DMS53 (cell line): Measurements from ENCODE around the gene TSPYL2.

Experiments used
- DNase-seq: peaks from one replicate; lab custom pipeline; 2025; lab: John Stamatoyannopoulos, UW

The TSPYL2 gene

DNA sequence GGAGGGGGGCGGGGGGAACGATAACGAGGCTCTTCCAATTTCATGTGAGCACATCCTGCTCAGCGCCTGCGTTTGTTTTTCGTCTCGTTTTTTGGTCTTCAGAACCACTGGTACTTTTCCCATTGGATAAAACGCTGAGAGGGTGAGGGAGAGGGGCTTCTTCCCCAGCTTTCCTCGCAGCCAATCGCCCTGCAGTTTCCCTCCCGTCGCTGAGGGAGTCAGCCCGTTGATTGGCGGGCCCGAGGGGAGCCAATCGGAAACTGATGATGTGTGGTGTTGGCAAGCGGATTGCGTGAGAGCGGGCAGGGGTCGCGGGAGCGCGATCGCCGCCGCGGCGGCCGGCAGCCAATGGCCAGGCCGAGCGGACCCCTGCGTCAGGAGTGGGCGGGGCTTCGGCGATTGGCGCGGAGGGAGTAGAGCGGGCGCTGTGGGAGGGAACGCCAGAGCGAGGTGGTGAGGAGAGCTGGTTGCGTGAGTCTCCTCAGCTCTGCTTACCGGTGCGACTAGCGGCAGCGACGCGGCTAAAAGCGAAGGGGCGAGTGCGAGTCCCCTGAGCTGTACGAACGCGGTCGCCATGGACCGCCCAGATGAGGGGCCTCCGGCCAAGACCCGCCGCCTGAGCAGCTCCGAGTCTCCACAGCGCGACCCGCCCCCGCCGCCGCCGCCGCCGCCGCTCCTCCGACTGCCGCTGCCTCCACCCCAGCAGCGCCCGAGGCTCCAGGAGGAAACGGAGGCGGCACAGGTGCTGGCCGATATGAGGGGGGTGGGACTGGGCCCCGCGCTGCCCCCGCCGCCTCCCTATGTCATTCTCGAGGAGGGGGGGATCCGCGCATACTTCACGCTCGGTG lies at the start of gene TSPYL2:
TSS of gene TSPYL2 (plus strand) at position 443 of the 848 bp plus-strand sequence. CDS start at position 575, 132 bp downstream.
- peak; percentile 98 for DNase-seq

DNA sequence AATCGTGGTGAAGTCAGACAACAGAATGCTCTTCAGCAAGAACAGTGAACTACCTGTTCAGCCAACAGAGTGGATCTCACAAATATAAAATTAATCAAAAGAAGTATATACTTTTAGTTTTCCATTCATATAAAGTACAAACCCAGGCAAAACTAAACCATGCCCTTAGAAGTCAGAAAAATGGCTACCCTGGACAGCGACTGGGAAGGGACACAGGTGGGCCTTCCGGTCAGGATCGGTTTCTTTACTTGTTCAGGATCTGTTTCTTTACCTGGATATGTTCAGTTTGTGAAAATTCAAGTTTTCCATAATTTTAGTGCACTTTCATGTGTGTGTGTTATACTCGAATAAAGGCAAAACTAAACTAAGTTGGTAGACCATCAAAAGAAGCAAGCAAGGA lies 46.0 kb upstream of the TSPYL2 start:
- no peak for DNase-seq

DNA sequence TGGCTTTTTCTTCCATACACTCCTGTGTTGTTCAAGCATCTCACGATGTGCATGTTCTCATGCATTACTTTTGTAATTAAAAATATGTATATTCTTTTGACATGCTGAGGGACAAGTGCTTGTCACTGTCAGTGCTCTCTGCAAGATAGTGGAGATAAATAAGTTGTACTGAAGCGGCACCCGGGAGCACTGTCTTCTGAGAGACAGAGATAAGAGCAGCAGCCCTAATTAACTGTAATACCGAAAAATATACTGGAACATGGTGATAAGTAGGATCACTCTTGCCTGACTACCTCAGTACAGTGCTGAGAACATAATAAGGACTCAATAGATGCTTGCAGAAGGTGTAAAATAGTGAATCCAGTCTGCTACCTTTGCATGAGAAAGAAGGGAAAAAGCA lies 42.9 kb upstream of the TSPYL2 start:
- DNase-seq = no peak

DNA sequence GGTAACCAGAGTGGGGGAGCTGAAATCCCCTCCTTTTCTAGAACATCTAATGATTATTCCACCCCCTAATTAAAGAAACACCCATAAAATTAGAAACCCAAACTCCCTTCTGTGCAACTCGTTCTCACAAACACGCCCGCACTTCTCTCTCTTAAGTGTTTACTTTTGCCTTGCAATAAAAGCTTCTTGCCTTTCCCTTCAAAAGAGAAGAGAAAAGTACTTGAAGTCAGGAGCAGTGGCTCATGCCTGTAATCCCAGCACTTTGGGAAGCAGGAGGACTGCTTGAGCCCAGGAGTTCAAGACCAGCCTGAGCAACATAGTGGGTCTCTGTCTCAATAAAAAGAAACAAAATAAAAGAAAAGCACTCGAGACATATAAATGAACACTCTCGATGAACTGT lies 37.2 kb upstream of the TSPYL2 start:
- peak; percentile 45 for DNase-seq

DNA sequence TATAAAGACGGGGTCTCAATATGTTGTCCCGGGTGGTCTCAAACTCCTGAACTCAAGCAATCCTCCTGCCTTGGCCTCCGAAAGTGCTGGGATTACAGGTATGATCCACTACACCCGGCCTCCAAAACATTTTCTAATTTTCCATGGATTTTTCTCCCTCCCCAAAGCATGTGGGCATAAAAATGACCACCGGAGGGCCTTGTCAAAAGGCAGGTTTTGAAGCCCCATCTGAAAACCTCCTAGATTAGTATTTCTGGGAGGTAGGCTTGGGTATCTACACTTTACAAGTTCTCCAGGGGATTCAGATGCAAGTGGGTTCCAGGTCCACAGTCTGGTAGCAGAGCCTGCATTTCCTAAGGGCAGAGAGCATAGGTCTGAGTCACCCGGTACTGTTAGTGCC lies 34.9 kb upstream of the TSPYL2 start:
- peak; percentile 47 for DNase-seq

DNA sequence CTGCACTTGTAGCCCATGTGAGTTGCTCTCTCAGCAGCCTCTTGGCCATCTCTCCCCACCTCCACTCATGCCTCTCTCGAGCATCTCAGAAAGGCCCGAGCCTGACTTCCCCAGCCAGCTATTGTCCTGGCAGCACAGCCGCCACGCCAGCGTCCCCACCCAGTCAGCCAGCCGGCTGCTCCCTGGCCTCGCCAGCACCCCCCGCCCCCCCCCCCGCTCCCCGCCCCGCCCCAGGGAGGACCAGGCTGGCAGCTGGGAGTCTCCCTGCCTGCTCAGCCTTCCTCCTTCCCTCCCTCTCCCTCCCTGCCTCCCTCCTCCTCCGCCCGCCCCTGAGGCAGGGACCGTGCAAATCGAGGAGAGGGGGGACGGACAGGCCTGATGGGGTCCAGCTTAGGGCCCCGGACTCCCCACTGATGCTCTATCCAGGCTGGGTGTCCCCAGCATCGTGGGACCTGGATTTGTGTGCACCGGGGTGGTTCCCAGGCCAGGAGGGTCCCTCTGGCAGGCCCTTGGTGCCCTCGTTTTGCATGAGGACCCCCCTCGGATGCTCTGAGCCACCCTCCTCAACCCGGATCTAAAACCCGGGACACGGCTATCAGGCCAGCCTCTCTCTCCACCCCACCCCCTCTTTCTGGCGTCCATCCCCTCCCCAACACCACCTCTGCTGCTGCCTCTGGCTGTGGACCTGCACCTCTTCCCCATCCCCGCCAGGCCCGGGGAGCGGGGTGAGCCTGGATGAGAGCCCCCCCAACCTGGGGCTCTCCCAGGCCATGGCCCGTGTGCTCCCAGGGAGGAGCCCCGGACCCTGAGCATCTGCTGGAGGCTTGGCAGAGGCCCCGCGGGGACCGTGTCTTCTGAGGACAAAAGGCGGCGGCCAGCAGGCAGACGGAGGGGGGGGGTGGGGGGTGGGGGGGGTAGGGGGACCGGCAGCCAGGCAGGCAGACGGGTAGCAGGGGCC lies 33.7 kb upstream of the TSPYL2 start, which contains the start of gene GPR173:
TSS of gene GPR173 (plus strand) at position 621 of the 958 bp plus-strand sequence. CDS start 27,833 bp downstream, outside the sequence.
- DNase-seq = peak; percentile 63

DNA sequence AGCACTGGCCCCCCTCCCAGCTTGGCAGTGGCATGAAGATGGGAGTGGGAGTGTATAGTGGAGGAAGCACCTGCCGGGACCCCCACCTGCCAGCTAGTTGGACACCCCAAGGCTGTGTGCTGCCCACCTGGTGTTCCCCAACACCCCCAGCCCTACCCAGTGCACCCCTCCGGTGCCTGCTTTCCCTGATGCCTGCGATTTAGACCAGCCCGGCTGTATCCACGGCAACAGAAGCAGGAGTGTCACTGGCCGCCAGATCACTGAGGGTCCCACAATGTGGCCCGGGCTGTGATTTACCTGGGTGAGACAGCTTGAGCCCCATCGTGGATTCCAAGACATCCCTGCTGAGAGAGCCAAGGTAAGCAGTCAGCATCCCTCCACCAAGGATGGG lies 33.0 kb upstream of the TSPYL2 start:
- DNase-seq = no peak

DNA sequence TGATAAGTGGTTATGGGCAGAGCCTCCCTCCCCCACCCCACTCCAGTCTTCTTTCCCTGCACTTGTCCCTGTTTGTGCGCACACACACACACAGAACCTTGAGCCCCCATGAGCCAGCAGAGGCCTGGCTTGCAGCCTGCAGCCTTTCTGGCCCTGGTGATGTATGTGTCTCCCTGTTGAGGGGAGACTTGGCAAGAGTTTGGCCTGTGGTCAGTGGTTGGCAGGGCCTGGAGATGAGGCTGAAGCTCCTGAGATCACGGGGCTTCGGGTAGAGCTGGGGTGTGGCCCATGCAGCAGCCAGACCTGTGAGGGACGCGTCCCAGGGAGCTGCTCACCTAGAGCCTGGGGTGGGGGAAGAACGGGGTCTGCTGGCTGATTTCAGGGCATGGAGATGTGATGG lies 31.3 kb upstream of the TSPYL2 start:
- DNase-seq = no peak

DNA sequence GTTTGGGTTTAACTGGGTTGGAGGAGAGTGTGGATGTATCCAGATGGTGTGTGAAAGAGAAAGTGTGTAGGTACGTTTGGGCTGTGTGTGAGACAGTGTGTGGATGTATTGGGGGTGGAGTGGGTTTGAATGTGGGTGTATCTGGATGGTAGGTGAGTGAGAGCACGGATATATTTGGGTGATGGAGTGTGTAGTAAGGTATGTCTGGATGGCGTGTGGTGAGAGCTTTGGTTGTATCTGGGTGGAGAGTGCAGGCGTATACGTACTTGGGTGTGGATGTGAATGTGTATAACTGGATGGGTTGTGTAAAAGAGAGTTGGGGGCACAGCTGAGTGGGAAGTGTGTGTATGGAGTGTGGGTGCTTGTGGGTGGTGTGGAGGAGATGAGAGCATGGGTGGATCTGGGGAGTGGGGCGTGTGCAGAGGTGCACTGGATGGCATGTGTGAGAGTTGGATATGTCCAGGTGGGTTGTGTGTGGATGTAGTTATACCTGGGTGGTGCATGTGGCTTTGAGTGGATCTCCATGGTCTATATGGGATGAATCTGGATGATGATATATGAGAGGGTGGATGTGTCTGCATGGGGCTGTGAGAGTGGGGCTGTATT lies 26.8 kb upstream of the TSPYL2 start:
- DNase-seq = no peak

DNA sequence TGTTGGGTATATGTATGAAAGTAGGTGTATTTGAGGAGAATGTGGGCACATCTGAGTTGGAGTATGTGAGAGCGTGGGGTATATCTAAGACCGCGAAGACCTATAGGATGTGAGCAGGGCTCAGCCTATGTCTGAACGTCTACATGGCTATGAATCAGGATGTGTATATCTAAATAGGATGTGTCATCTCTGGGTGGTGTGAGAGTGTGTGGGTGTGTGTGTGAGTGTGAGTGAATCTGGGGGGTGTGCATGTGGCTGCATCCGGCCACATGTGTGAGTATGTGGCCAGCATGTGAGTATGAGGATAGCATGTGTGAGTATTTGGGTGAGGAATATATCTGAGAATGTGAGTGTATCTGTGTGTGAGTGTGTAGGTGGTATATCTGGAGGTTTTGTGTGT lies 25.9 kb upstream of the TSPYL2 start:
- DNase-seq = no peak

DNA sequence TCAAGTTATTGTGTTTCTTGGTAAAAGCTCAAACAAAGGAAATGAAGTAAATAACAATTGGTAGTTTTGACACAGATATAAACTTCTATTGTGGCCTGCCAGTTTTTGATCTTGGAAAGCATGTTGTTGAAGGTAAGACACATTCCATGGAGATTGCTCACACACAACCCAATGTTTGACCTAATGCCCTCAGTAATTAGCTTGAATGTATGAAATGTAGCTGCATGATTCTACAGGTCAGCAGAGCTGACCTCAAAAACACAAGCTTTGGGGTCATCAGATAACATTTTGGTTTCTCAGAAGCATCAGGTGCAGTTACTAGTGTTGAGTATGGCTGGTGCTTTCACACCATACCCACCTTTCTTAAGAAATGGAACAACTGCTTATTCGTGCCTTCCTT lies 17.1 kb upstream of the TSPYL2 start:
- DNase-seq = no peak

DNA sequence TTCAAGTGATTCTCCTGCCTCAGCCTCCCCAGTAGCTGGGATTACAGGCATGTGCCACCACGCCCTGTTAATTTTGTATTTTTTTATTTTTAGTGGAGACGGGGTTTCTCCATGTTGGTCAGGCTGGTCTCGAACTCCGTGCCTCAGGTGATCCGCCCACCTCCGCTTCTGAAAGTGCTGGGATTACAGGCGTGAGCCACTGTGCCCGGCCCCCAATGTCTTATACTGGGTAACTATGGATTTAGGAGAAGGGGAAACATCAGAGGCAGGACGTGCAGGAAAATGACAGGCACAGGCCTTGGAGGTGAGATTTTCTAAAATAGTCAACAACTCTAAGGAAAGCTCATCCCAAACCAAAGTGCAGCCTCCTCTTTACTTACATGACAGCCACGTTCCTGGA lies 11.1 kb upstream of the TSPYL2 start:
- DNase-seq = peak; percentile 42

DNA sequence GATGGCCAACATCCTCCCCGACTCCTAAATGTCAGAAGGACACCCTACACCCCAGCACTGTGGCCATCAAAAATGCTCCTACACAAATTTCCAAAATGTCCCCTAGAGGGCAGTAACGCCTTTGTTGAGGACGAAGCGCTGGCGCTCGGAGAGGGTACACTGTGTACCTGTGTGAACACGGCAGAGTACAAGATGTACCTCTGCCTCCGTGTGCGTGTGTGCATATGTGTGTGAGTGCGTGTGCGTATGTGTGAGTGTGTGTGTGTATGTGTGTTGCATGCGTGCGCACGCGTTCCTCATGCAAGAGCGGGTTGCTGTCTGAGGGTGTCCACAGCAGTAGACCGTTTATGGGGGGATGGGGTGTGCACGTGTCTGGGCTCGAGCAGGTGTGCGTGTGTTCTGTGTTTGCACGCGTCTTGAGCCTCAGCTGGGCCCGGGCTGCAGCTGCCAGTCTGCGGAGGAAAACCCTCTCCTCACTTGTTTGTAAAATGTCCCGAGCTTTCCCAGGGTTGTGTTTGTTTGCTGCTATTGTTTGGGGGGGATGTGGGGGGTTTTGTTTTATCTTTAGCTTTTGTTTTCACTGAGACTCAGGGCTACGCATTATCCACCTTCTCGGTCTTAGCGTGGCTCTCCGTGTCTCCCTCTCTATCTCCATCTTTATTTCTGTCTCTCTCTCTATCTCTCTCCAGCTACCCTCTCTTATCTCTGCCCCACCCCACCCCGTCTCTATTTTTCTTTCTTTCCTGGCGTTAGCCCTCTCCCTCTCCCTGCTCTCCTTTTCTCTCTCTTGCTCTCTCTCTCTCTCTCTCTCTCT lies 10.4 kb upstream of the TSPYL2 start:
- DNase-seq = peak; percentile 95

DNA sequence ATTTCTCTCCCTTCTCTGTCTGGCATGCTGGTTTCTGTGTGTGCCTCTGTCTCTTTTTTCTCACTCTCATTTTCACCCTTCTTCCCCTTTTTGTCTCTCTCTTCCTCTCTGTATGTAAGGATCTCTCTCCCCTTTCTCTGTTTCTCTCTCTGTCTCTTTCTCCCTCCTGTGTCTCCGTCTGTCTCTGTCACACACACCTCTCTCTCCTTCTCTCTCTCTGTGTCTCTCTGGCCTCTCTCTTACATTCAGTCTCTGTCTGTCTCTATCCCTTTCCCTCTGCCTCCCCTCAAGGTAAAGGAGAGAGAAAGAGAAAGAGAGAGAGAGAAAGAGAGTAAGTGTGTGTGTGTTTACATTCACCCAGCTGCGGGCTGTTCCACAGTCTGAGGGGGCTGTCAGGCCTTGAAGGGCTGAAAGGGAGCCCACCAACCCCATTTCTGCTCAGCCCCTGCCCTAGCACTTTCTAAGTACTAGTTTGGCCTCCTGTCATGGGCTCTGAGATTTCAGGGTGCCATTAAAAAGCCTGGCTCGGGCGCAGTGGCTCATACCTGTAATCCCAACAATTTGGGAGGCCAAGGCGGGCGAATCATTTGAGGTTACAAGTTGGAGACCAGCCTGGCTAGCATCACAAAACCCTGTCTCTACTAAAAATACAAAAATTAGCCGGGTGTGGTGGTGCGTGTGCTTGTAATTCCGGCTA lies 9.6 kb upstream of the TSPYL2 start:
- peak; percentile 67 for DNase-seq

DNA sequence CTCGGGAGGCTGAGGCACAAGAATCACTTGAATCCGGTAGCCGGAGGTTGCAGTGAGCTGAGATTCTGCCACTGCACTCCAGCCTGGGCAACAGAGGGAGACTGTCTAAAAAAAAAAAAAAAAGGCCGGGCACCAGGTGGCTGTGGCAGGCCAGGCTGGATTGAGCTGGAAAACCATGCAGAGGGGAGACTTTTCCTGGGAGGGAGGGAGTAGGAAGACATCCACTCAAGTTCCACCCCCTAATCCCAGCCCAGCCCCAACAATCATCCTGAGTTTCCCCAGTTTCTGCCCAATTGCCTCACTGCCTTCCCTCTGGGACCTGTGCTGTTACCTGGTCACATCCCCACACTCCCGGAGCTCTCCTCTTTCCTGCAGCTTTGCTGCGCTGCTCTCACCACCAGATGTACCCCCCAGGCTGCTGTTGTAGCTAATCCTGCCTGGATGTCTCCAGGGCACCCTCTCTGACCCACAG lies 9.0 kb upstream of the TSPYL2 start:
- DNase-seq = peak; percentile 89

DNA sequence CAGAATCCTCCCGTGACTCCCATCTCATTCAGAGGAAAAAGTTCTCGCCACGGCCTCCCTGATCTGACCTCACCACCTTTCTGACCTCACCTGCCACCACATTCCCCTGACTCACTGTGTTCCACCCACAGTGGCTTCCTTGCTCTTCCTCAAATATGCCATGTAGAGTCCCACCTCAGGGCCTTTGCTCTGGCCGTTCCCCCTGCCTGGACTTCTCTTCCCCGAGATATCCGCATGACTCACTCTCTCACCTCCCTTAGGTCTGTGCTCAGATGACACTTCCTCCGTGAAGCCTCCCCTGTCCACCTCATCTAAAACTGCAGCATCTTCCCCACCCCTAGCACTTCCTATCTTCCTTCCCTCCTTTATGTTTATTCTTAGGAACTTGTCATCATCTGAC lies 7.2 kb upstream of the TSPYL2 start:
- peak; percentile 54 for DNase-seq

DNA sequence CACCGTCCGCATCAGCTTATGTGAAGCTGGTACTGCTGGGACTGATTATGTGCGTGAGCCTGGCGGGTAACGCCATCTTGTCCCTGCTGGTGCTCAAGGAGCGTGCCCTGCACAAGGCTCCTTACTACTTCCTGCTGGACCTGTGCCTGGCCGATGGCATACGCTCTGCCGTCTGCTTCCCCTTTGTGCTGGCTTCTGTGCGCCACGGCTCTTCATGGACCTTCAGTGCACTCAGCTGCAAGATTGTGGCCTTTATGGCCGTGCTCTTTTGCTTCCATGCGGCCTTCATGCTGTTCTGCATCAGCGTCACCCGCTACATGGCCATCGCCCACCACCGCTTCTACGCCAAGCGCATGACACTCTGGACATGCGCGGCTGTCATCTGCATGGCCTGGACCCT lies 5.5 kb upstream of the TSPYL2 start:
- DNase-seq = no peak

DNA sequence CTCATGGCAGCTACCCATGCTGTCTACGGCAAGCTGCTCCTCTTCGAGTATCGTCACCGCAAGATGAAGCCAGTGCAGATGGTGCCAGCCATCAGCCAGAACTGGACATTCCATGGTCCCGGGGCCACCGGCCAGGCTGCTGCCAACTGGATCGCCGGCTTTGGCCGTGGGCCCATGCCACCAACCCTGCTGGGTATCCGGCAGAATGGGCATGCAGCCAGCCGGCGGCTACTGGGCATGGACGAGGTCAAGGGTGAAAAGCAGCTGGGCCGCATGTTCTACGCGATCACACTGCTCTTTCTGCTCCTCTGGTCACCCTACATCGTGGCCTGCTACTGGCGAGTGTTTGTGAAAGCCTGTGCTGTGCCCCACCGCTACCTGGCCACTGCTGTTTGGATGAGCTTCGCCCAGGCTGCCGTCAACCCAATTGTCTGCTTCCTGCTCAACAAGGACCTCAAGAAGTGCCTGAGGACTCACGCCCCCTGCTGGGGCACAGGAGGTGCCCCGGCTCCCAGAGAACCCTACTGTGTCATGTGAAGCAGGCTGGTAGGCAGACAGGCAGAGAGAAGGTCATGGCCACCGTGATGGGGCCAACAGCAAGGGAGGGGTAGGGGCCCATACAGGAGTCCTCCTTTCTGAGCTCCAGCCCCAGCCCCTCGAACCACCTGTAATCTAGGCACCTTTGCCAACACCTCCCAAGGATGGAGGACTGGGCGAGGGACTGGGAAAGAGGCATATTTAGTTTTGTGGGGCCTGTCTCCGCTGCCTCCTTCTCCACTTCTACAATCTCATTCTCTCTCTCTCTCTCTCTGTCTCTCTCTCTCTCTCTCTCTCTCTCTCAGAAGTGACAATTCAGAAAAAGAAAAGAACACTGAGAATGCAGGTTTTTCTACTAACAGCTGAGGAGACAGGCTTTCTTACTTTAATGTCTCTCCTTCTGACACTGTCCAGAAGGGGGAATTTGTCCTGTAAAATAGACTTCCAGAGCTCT lies 4.7 kb upstream of the TSPYL2 start:
- DNase-seq = peak; percentile 26

DNA sequence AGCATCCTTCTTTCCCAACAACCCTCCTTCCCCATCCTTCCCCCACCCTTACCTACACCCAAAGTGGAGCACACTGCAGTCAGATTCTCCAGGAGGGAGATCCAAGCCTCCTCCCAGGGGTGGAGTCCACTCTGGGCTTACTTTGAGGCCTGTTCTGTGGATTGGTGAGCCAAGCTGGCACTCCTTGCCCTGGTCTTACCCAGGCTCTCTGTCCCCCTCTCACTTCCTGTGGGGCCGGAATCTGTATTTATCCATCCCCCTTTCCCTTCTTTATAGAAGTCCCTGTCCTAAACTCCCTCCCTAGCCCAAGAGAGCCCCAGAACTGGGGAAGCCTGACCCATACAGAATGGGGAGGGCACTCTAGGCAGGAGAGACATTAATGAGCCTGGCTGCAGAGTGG lies 3.2 kb upstream of the TSPYL2 start:
- DNase-seq = no peak
